C4-2B (cell line): ENCODE data around the gene UBE2J2.

Source experiments
- ZFX ChIP-seq: fragments of 450-650 bp; IDR thresholded peaks from 2 replicates; pipeline ENCODE4 v1.6.1; 2017
- TF ChIP-seq, protein P1 (sequence below): fragments of 450-650 bp; conservative IDR thresholded peaks from 2 replicates; pipeline ENCODE4 v1.5.1; 2017; ENCODE audit warnings: mild to moderate bottlenecking

DNA sequence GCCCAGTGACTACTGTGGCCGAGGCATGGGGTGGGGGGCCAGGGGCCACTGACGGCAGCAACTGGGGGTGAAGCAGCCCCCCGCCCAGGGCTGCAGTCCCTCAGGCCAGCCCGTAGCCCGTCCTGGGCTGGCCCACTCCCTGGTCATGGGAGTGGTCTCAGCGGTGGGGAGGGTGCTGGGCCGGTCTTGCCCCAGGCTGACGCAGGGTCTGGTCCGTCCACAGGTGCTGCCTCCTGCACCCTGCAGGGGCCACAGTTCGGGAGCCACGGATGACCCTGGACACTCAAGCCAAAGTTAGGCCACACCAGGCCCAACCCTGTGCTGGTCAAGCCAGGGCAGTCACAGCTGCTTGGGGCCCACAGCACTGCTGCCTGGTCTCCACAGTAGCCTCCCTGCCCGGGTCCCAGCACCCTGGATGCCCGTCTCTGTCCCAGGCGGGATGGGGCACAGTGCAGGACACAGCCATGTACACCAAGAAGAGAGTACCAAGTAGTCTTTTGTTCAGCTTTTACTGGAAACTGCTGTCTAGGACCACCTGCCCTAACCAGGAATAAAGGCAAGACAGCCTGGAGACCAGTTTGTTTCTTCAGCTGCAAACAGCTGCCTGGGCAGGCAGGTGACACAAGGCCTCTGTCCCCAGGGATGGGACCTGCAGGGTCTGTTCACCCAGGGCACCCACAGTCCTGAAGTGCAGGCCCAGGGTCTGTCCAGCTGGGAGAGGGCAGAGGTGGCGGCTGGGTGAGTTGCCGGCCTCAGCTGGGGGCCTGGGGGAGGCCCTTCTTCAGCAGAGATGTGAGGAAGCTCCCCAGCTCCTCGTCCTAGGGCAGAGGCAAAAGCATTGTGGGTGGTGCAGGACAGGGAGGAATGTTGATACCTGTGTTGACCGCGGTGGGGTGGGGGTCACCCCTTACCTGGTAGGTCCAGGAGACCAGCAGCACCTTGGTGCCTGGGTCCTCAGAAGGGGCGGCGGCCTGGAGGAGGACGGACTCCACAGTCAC, 37.8 kb upstream of the UBE2J2 start:
- TF ChIP-seq, protein P1, sequence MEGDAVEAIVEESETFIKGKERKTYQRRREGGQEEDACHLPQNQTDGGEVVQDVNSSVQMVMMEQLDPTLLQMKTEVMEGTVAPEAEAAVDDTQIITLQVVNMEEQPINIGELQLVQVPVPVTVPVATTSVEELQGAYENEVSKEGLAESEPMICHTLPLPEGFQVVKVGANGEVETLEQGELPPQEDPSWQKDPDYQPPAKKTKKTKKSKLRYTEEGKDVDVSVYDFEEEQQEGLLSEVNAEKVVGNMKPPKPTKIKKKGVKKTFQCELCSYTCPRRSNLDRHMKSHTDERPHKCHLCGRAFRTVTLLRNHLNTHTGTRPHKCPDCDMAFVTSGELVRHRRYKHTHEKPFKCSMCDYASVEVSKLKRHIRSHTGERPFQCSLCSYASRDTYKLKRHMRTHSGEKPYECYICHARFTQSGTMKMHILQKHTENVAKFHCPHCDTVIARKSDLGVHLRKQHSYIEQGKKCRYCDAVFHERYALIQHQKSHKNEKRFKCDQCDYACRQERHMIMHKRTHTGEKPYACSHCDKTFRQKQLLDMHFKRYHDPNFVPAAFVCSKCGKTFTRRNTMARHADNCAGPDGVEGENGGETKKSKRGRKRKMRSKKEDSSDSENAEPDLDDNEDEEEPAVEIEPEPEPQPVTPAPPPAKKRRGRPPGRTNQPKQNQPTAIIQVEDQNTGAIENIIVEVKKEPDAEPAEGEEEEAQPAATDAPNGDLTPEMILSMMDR, result no peak
- no peak for TF ChIP-seq ZFX
